ENCODE data around the gene CYP2J2. TPM values are rescaled to one million over a fixed set of nuclear protein-coding genes. Genes with fewer than 3 reads are reported as not detected.

The CYP2J2 gene
- total and polyA plus RNA-seq, 2 donors (not counting 3 experiments of a cell fraction or from before 2014, with no cell fraction given): 0.06 to 0.27 TPM

DNA sequence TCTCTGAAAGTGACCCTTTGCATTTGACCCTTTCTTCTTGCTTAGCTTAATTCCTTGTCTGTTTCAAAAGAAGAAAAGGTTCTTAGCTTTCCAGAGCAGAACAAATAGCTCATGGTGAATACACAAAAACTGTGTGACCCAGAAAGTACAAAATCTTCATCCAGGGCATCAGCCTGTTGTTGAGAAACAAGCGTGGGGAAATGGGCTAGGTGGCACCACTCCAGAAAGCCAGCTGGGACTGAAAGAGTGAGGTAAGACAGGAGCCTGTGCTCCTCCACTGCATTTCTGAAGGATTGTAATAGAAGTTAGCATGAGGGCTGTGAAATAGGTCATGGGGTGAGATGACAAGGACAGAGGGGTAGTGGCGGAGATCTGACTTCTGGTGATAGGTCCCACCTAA, 45.8 kb downstream of the CYP2J2 start:
- Histone ChIP-seq H3K27ac (ENCODE audit: insufficient read depth, low read depth, low read length) (no peak overlapping the region), H3K27me3 (ENCODE audit: control insufficient read depth in 2 of 2, insufficient read depth in 2 of 2, low read length in 2 of 2) (no peaks in the 10 kb centered on the region), H3K9me1 (replicated peaks; ENCODE audit: control insufficient read depth, extremely low read depth, insufficient read depth, low read length) (no peaks in the 10 kb centered on the region), H3K9me3 (replicated peaks; ENCODE audit: control insufficient read depth, insufficient read depth, low read length) (no peaks in the 10 kb centered on the region), H3K4me2 (ENCODE audit: insufficient read depth, low read length) (no peak overlapping the region), H3K79me2 (ENCODE audit: control insufficient read depth, insufficient read depth, low read length) (no peaks in the 10 kb centered on the region), H3K36me3 (ENCODE audit: control insufficient read depth in 2 of 2, extremely low read depth in 1 of 2, insufficient read depth in 2 of 2, low read length in 2 of 2) (no peaks in the 10 kb centered on the region), H3K4me1 (ENCODE audit: control insufficient read depth, extremely low read depth, insufficient read depth, low read length) (peaks cover 8% of the 10 kb centered on the region), H4K20me1 (replicated peaks; ENCODE audit: control insufficient read depth, extremely low read depth, insufficient read depth, low read length) (no peaks in the 10 kb centered on the region), H3K4me3 (replicated peaks in 1 of 3; ENCODE audit: insufficient read depth in 1 of 3, low read depth in 1 of 3, low read length in 3 of 3) (no peak overlapping the region), H3K9ac (replicated peaks; ENCODE audit: extremely low read depth, insufficient read depth, low read length) (no peak overlapping the region), H2AFZ (ENCODE audit: low read depth, low read length) (no peak overlapping the region)
- peak; percentile 3 for DNase-seq (ENCODE audit: low read depth, low spot score)
- FAIRE-seq: no peak
- CTCF ChIA-PET: interaction anchor here (0.9 to 11.5 kb wide), 6 partner anchors 12 to 91 kb away, joined by 3 to 366 read pairs (median 6); no protein-coding TSS in a partner anchor
- BruUV-seq (replicated peaks): no TSS peak
- POLR2A ChIA-PET: no interaction called here
- intact Hi-C loops (cut with micrococcal nuclease) (no loop called here), dilution Hi-C loops (cut with MboI; ENCODE audit: extremely low pct_ligation_motif_present, low sequenced_read_pairs) (no loop called here)
- no peak for TF ChIP-seq GATA2 (IDR thresholded peaks at IDR 0.05; ENCODE audit: insufficient read depth, insufficient read length, low read depth, low read length)
- no peak for TF ChIP-seq MYC (IDR thresholded peaks at IDR 0.05; ENCODE audit: low read depth, low read length)
- TF ChIP-seq EZH2 (IDR thresholded peaks at IDR 0.05; ENCODE audit: borderline replicate concordance, low read depth, low read length, severe bottlenecking): no peak

GRCh38 chr1:59879996-59880505, 46.5 kb downstream of the CYP2J2 start:
- H2AFZ ChIP-seq (ENCODE audit: low read depth, low read length): no peak overlapping the region
- intact Hi-C loops (cut with micrococcal nuclease) (loop anchor here (1.0 kb wide), 1 partner anchor 67 kb away; no protein-coding TSS in a partner anchor), dilution Hi-C loops (cut with MboI; ENCODE audit: extremely low pct_ligation_motif_present, low sequenced_read_pairs) (no loop called here)
- no TSS peak for BruUV-seq (replicated peaks)
- H3K79me2 ChIP-seq (ENCODE audit: control insufficient read depth, insufficient read depth, low read length): no peaks in the 10 kb centered on the region
- H3K9me3 ChIP-seq (replicated peaks; ENCODE audit: control insufficient read depth, insufficient read depth, low read length): no peaks in the 10 kb centered on the region
- H3K4me1 ChIP-seq (ENCODE audit: control insufficient read depth, extremely low read depth, insufficient read depth, low read length): peaks cover 8% of the 10 kb centered on the region
- no peaks in the 10 kb centered on the region for H3K36me3 ChIP-seq (ENCODE audit: control insufficient read depth in 2 of 2, extremely low read depth in 1 of 2, insufficient read depth in 2 of 2, low read length in 2 of 2)
- peak overlapping the region; percentile 11 for H3K4me2 ChIP-seq (ENCODE audit: insufficient read depth, low read length)
- no peak overlapping the region for H3K4me3 ChIP-seq (replicated peaks in 1 of 3; ENCODE audit: insufficient read depth in 1 of 3, low read depth in 1 of 3, low read length in 3 of 3)
- no peaks in the 10 kb centered on the region for H3K9me1 ChIP-seq (replicated peaks; ENCODE audit: control insufficient read depth, extremely low read depth, insufficient read depth, low read length)
- H4K20me1 ChIP-seq (replicated peaks; ENCODE audit: control insufficient read depth, extremely low read depth, insufficient read depth, low read length): no peaks in the 10 kb centered on the region
- H3K9ac ChIP-seq (replicated peaks; ENCODE audit: extremely low read depth, insufficient read depth, low read length): no peak overlapping the region
- peak overlapping the region; percentile 35 for H3K27ac ChIP-seq (ENCODE audit: insufficient read depth, low read depth, low read length)
- peak; percentile 52 for FAIRE-seq
- TF ChIP-seq GATA2 (IDR thresholded peaks at IDR 0.05; ENCODE audit: insufficient read depth, insufficient read length, low read depth, low read length) (peak; percentile 68), EZH2 (IDR thresholded peaks at IDR 0.05; ENCODE audit: borderline replicate concordance, low read depth, low read length, severe bottlenecking) (no peak), MAX (IDR thresholded peaks at IDR 0.05; ENCODE audit: insufficient read depth, insufficient read length) (no peak), POLR2A (IDR thresholded peaks at IDR 0.05; ENCODE audit: low read depth, low read length) (no peak), JUN (IDR thresholded peaks at IDR 0.05; ENCODE audit: borderline replicate concordance, insufficient read depth, insufficient read length, low read depth) (peak; percentile 50), FOS (IDR thresholded peaks at IDR 0.05; ENCODE audit: borderline replicate concordance, insufficient read depth, low read length) (peak; percentile 44), MYC (IDR thresholded peaks at IDR 0.05; ENCODE audit: low read depth, low read length) (no peak), POLR2AphosphoS5 (IDR thresholded peaks at IDR 0.05; ENCODE audit: insufficient read depth, low read depth, low read length) (no peak)
- TF ChIP-seq, protein P1, sequence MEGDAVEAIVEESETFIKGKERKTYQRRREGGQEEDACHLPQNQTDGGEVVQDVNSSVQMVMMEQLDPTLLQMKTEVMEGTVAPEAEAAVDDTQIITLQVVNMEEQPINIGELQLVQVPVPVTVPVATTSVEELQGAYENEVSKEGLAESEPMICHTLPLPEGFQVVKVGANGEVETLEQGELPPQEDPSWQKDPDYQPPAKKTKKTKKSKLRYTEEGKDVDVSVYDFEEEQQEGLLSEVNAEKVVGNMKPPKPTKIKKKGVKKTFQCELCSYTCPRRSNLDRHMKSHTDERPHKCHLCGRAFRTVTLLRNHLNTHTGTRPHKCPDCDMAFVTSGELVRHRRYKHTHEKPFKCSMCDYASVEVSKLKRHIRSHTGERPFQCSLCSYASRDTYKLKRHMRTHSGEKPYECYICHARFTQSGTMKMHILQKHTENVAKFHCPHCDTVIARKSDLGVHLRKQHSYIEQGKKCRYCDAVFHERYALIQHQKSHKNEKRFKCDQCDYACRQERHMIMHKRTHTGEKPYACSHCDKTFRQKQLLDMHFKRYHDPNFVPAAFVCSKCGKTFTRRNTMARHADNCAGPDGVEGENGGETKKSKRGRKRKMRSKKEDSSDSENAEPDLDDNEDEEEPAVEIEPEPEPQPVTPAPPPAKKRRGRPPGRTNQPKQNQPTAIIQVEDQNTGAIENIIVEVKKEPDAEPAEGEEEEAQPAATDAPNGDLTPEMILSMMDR (IDR thresholded peaks at IDR 0.05; ENCODE audit: extremely low read depth in 1 of 2, insufficient read depth in 1 of 2, low read depth in 1 of 2, low read length in 2 of 2): no peak
- H3K27me3 ChIP-seq (ENCODE audit: control insufficient read depth in 2 of 2, insufficient read depth in 2 of 2, low read length in 2 of 2): no peaks in the 10 kb centered on the region
- DNase-seq (ENCODE audit: low read depth, low spot score): peak; percentile 65
- CTCF ChIA-PET: interaction anchor here (0.6 to 11.5 kb wide), 8 partner anchors 11 to 91 kb away, joined by 3 to 366 read pairs (median 4); no protein-coding TSS in a partner anchor
- POLR2A ChIA-PET: no interaction called here

All from endothelial cell of umbilical vein (primary cell).